Right atrium auricular region (tissue), 2 donors: ENCODE data around the gene ZNF536. TPM values are rescaled to one million over a fixed set of nuclear protein-coding genes. Genes with fewer than 3 reads are reported as not detected.

Source experiments
- DNase-seq: peaks from one replicate; pipeline ENCODE4 v3.0.0-alpha.2; 2019; ENCODE audit warnings: low spot score
- H3K27ac ChIP-seq, 2 donors: fragments of 200-600 bp; sonication (generic); 1 replicate in 1 of 2; 2 replicates in 1 of 2; pipeline ENCODE4 v1.5.1; 2016 to 2019
- H3K27me3 ChIP-seq, 2 donors: fragments of 200-600 bp; sonication (generic); one replicate each; pipeline versions ENCODE4 v1.5.1 to v1.6.0; 2017 to 2019
- H3K36me3 ChIP-seq: fragments of 200-600 bp; sonication (generic); one replicate; pipeline ENCODE4 v1.5.1; 2016
- H3K4me1 ChIP-seq, 2 donors: fragments of 200-600 bp; sonication (generic); one replicate each; pipeline versions ENCODE4 v1.5.1 to v1.6.0; 2017 to 2019
- H3K4me3 ChIP-seq, 2 donors: fragments of 200-600 bp; sonication (generic); 1 replicate in 1 of 2; 2 replicates in 1 of 2; pipeline ENCODE4 v1.5.1; 2017 to 2019; ENCODE audit warnings: mild to moderate bottlenecking in 1 of 2, moderate library complexity in 1 of 2
- H3K9me3 ChIP-seq, 2 donors: fragments of 200-600 bp; sonication (generic); one replicate each; pipeline ENCODE4 v1.5.1; 2019
- CTCF ChIP-seq, 2 donors: fragments of 200-600 bp; sonication (generic); IDR thresholded peaks; one replicate each; pipeline ENCODE4 v1.5.1; 2019; ENCODE audit warnings: antibody characterized with exemption in 2 of 2
- total RNA-seq, 2 donors: library from RNA; depleted of rRNA; stranded (reverse); fragments of >200 nt; gene quantifications; one replicate each; pipeline ENCODE4 v1.1.0, GENCODE V29; 2016

Gene ZNF536
- total RNA-seq, 2 donors from 2014 or later, result 1.9 to 2.7 TPM

- no peaks in the 10 kb centered on the region for H3K27me3 ChIP-seq
- H3K36me3 ChIP-seq, result no peaks in the 10 kb centered on the region
- no peak overlapping the region for H3K4me3 ChIP-seq
- no peaks in the 10 kb centered on the region for H3K9me3 ChIP-seq
- no peak overlapping the region for H3K27ac ChIP-seq
- H3K4me1 ChIP-seq, result no peaks in the 10 kb centered on the region
- no peak for DNase-seq
- no peak for TF ChIP-seq CTCF (IDR thresholded peaks at IDR 0.05)
Measured at GRCh38 chr19:30469774-30470173, 97.6 kb downstream of the ZNF536 start.

- H3K27me3 ChIP-seq, result no peaks in the 10 kb centered on the region
- H3K27ac ChIP-seq, result no peak overlapping the region
- H3K4me1 ChIP-seq, result no peaks in the 10 kb centered on the region
- no peaks in the 10 kb centered on the region for H3K9me3 ChIP-seq
- H3K4me3 ChIP-seq, result no peak overlapping the region
- TF ChIP-seq CTCF (IDR thresholded peaks at IDR 0.05), result no peak
- H3K36me3 ChIP-seq, result no peaks in the 10 kb centered on the region
- DNase-seq, result no peak
Measured at GRCh38 chr19:30471441-30471840, 99.3 kb downstream of the ZNF536 start.

- Histone ChIP-seq H3K4me1 (no peaks in the 10 kb centered on the region), H3K27ac (no peak overlapping the region), H3K36me3 (no peaks in the 10 kb centered on the region), H3K27me3 (no peaks in the 10 kb centered on the region), H3K4me3 (no peak overlapping the region), H3K9me3 (no peaks in the 10 kb centered on the region)
- TF ChIP-seq CTCF (IDR thresholded peaks at IDR 0.05), result no peak
- no peak for DNase-seq
Measured at GRCh38 chr19:30473334-30473867, 101.2 kb downstream of the ZNF536 start.

- no peak for DNase-seq
- no peaks in the 10 kb centered on the region for H3K9me3 ChIP-seq
- no peaks in the 10 kb centered on the region for H3K36me3 ChIP-seq
- no peak for TF ChIP-seq CTCF (IDR thresholded peaks at IDR 0.05)
- H3K4me3 ChIP-seq, result no peak overlapping the region
- no peak overlapping the region for H3K27ac ChIP-seq
- peaks cover 0 to 9% of the 10 kb centered on the region in 2 donors for H3K4me1 ChIP-seq
- H3K27me3 ChIP-seq, result no peaks in the 10 kb centered on the region
Measured at GRCh38 chr19:30476997-30477396, 104.8 kb downstream of the ZNF536 start.

- no peaks in the 10 kb centered on the region for H3K36me3 ChIP-seq
- H3K27me3 ChIP-seq, result no peaks in the 10 kb centered on the region
- no peak overlapping the region for H3K27ac ChIP-seq
- no peaks in the 10 kb centered on the region for H3K9me3 ChIP-seq
- peaks cover 0 to 9% of the 10 kb centered on the region in 2 donors for H3K4me1 ChIP-seq
- TF ChIP-seq CTCF (IDR thresholded peaks at IDR 0.05), result no peak
- no peak for DNase-seq
- H3K4me3 ChIP-seq, result no peak overlapping the region
Measured at GRCh38 chr19:30479231-30479630, 107.0 kb downstream of the ZNF536 start.

GRCh38 chr19:30480097-30480496 is 107.9 kb downstream of the ZNF536 start:
- no peak for TF ChIP-seq CTCF (IDR thresholded peaks at IDR 0.05)
- Histone ChIP-seq H3K27me3 (no peaks in the 10 kb centered on the region), H3K4me3 (no peak overlapping the region)

More at GRCh38 chr19:30480097-30480496, 107.9 kb downstream of the ZNF536 start:
- H3K9me3 ChIP-seq, result no peaks in the 10 kb centered on the region
- DNase-seq, result no peak
- peaks cover 0 to 9% of the 10 kb centered on the region in 2 donors for H3K4me1 ChIP-seq
- no peaks in the 10 kb centered on the region for H3K36me3 ChIP-seq
- H3K27ac ChIP-seq, result no peak overlapping the region
